B cell (primary cell): ENCODE data around the gene VPS26C. TPM values are rescaled to one million over a fixed set of nuclear protein-coding genes. Genes with fewer than 3 reads are reported as not detected.
"Not testable (repeated sequence)": the region's sequence is repeated elsewhere in the genome, so short reads cannot be mapped to it uniquely, and the experiment has no call there.

Experiments
- ATAC-seq: fragments of 200-7000 bp; cut with Tn5 transposase; one replicate; pipeline ENCODE4 v1.10.0; 2021; ENCODE audit warnings: low read depth, mild to moderate bottlenecking, moderate number of reproducible peaks, moderate library complexity
- CTCF ChIA-PET: fragments of 350-600 bp; sonication (Branson Sonifier 250); formaldehyde crosslinking; loops from one replicate; lab custom pipeline; 2021; ENCODE audit warnings: antibody characterized with exemption, inconsistent platforms; lab: Charles Lee
- POLR2A ChIA-PET: fragments of 350-600 bp; sonication (Branson Sonifier 250); formaldehyde crosslinking; loops from one replicate; lab custom pipeline; 2021; ENCODE audit warnings: antibody characterized with exemption; lab: Charles Lee
- DNase-seq: peaks from one replicate; pipeline ENCODE4 v3.0.0; 2013
- H2AFZ ChIP-seq: 2 replicates; pipeline ENCODE4 v1.6.1; 2012; ENCODE audit warnings: mild to moderate bottlenecking, low read depth, low read length; ENCODE audit not compliant: insufficient read depth, poor library complexity, severe bottlenecking
- H3K27ac ChIP-seq, 2 donors: 1 replicate in 1 of 2; 2 replicates in 1 of 2; pipeline ENCODE4 v1.5.1; 2012 to 2013; ENCODE audit warnings: low read length in 2 of 2, mild to moderate bottlenecking in 2 of 2, moderate library complexity in 1 of 2
- H3K27me3 ChIP-seq, 4 experiments: fragments of 200-600 bp in 1 of 4; sonication (generic) in 1 of 4; replicated peaks in 1 of 4; 1 replicate in 2 of 4; 2 replicates in 2 of 4; pipeline versions ENCODE4 v1.6.1 to v1.7.0; 2013 to 2016; ENCODE audit warnings: low read length in 3 of 4, mild to moderate bottlenecking in 2 of 4, mixed read lengths in 1 of 4, moderate library complexity in 1 of 4; ENCODE audit not compliant: insufficient read depth in 4 of 4, control insufficient read depth in 3 of 4; ENCODE audit errors: control extremely low read depth in 1 of 4
- H3K36me3 ChIP-seq, 2 experiments: replicated peaks in 1 of 2; 1 replicate in 1 of 2; 2 replicates in 1 of 2; pipeline versions ENCODE4 v1.6.1 to v1.7.1; 2013; ENCODE audit warnings: low read length in 1 of 2; ENCODE audit not compliant: insufficient read depth in 2 of 2, control insufficient read depth in 1 of 2; ENCODE audit errors: control extremely low read depth in 1 of 2, extremely low read depth in 1 of 2
- H3K4me1 ChIP-seq, 2 donors: fragments of 200-600 bp in 1 of 2; sonication (generic) in 1 of 2; 1 replicate in 1 of 2; 2 replicates in 1 of 2; pipeline versions ENCODE4 v1.5.1 to v1.6.1; 2013 to 2017; ENCODE audit warnings: low read length in 2 of 2; ENCODE audit not compliant: control insufficient read depth in 2 of 2, insufficient read depth in 2 of 2
- H3K4me2 ChIP-seq: replicated peaks from 2 replicates; pipeline ENCODE3; 2012; ENCODE audit warnings: mild to moderate bottlenecking, low read depth, low read length; ENCODE audit not compliant: poor library complexity, severe bottlenecking
- H3K4me3 ChIP-seq, 5 experiments: fragments of 200-600 bp in 1 of 5; sonication (generic) in 1 of 5; 1 replicate in 3 of 5; 2 replicates in 2 of 5; pipeline versions ENCODE4 v1.5.1 to v1.7.0; 2011 to 2016; ENCODE audit warnings: low read length in 4 of 5, mild to moderate bottlenecking in 4 of 5, low read depth in 2 of 5, control low read depth in 1 of 5, moderate library complexity in 1 of 5; ENCODE audit not compliant: insufficient read depth in 1 of 5; ENCODE audit errors: control extremely low read depth in 1 of 5, extremely low read depth in 1 of 5
- H3K79me2 ChIP-seq: fragments of 200-600 bp; sonication (generic); one replicate; pipeline ENCODE4 v1.6.0; 2016; ENCODE audit warnings: low read length; ENCODE audit not compliant: control insufficient read depth, insufficient read depth
- H3K9ac ChIP-seq: fragments of 200-600 bp; sonication (generic); 2 replicates; pipeline ENCODE4 v1.6.1; 2017; ENCODE audit warnings: mild to moderate bottlenecking, low read length, moderate library complexity
- H3K9me3 ChIP-seq, 3 donors: one replicate each; pipeline versions ENCODE4 v1.6.1 to v1.7.1; 2013; ENCODE audit warnings: low read length in 2 of 3; ENCODE audit not compliant: control insufficient read depth in 2 of 3, insufficient read depth in 1 of 3; ENCODE audit errors: control extremely low read depth in 1 of 3
- H4K20me1 ChIP-seq: 2 replicates; pipeline ENCODE4 v1.6.0; 2012; ENCODE audit warnings: mild to moderate bottlenecking, low read length; ENCODE audit not compliant: insufficient read depth, control insufficient read depth, poor library complexity, severe bottlenecking
- H3K27ac Mint-ChIP-seq: one replicate; pipeline ENCODE4 v1.8.0; 2021; ENCODE audit warnings: mixed read lengths
- H3K27me3 Mint-ChIP-seq: one replicate; pipeline ENCODE4 v1.8.0; 2021; ENCODE audit warnings: mixed read lengths
- H3K4me1 Mint-ChIP-seq: one replicate; pipeline ENCODE4 v1.8.0; 2021; ENCODE audit warnings: mixed read lengths
- H3K4me3 Mint-ChIP-seq: one replicate; pipeline ENCODE4 v1.8.0; 2021; ENCODE audit warnings: mixed read lengths
- H3K9me3 Mint-ChIP-seq: one replicate; pipeline ENCODE4 v1.8.0; 2022; ENCODE audit warnings: mixed read lengths; ENCODE audit not compliant: insufficient read depth
- CTCF ChIP-seq: fragments of 200-600 bp; IDR thresholded peaks from one replicate; pipeline ENCODE4 v1.8.0; 2022; ENCODE audit warnings: antibody characterized with exemption, mild to moderate bottlenecking
- EZH2 ChIP-seq: IDR thresholded peaks from 2 replicates; pipeline ENCODE4 v1.6.1; 2012; ENCODE audit warnings: borderline replicate concordance, low read depth, mild to moderate bottlenecking, moderate library complexity, low read length; ENCODE audit not compliant: insufficient read depth, poor library complexity, severe bottlenecking
- WGBS: methylation state at CpG from one replicate; pipeline ENCODE4 v1.1.5; 2013; ENCODE audit warnings: missing lambda C conversion rate; ENCODE audit not compliant: insufficient coverage; 5-methylcytosine and 5-hydroxymethylcytosine counted together
- intact Hi-C: fragments of 100-400 bp; cut with micrococcal nuclease; formaldehyde crosslinking; loops from one replicate; pipeline ENCODE4 v1.10.0; 2022
- polyA minus RNA-seq: library from RNA; depleted of rRNA, polyadenylated mRNA; stranded (reverse); fragments of >200 nt; gene quantifications from 2 replicates; pipeline ENCODE4 v1.2.3, GENCODE V29; 2012
- polyA plus RNA-seq: library from polyadenylated mRNA; depleted of rRNA; stranded (reverse); fragments of >200 nt; gene quantifications from 2 replicates; pipeline ENCODE4 v1.2.3, GENCODE V29; 2012
- total RNA-seq, 2 donors: library from RNA; stranded (reverse); fragments of 120-200 nt in 1 of 2; gene quantifications; 1 replicate in 1 of 2; 2 replicates in 1 of 2; pipeline versions ENCODE4 v1.2.3 to v1.2.4, GENCODE V29; 2013 to 2022

The VPS26C gene
- total RNA-seq (58.6 and 59.6 TPM in 2 replicates), polyA plus RNA-seq (32.3 and 34.3 TPM in 2 replicates), polyA minus RNA-seq (37.5 and 40.8 TPM in 2 replicates)
- total RNA-seq (2013): 49.5 TPM

DNA sequence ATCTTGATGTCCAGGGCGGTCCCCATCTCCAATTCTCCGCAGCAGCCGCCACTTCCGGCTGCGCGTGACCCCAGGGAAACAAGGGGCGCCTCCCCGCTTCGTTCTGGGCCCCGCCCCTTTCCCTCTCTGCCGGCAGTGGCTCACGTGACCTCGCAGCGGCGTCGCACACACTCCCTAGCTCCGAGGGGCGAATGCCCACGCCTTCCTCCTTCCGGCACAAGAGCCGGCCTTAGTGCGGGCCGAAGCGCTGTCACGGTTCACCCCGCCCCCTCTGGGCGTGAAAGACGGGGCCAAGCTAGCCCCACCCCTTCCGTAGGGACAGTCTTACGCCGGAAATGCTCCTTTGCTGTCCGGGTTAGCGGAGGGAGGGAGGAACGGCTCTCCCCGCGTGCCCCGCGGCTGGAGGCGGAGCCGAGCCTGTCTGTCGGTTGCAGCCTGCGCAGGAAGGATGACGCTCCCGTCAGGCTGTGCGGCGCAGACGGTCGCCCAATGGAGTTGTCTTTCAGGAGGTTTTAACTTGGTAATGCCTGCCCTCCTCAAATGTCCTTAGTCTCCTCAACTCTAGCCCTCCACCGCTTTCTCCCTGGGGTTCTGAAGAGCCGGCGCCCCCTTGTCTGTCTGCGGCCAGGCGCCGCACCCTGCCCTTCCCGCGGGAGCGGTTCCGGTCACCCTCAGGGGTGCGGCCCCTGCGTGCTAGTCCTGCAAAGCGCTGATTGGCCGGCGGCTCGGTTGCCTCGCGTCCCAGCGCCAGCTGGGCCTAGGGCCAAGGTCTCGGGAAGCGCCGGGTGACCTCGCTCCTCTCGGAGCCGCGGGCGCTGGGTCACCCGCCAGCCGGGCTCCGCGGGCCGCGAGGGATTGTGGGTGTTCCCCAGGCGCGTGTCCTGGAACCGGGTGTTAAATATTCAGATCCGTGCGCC, at the start of gene VPS26C:
Gene VPS26C, minus strand, starts transcription at position 66 of the 917 bp plus-strand sequence. Its CDS starts 40 bp downstream, at position 26.
- H3K4me3 ChIP-seq: peak within 1 kb of the TSS; percentile 66 to 99 (median 99)
- H3K27ac ChIP-seq: peak within 1 kb of the TSS; percentile 99
- H3K4me3 Mint-ChIP-seq: peak within 1 kb of the TSS; percentile 96
- peaks cover 35% of the 10 kb centered on the region for H3K4me1 Mint-ChIP-seq
- WGBS: under 1% methylated on average over 86 of the region's 86 CpGs
- CTCF ChIA-PET: interaction anchor here (1.3 to 2.2 kb wide), 6 partner anchors 9 to 297 kb away, joined by 3 to 9 read pairs (median 4); no protein-coding TSS in a partner anchor
- no peaks in the 10 kb centered on the region for H3K27me3 Mint-ChIP-seq
- H4K20me1 ChIP-seq: peaks cover 12% of the 10 kb centered on the region
- peak within 1 kb of the TSS; percentile 99 for H2AFZ ChIP-seq
- peak; percentile 86 for ATAC-seq
- peak within 1 kb of the TSS; percentile 99 for H3K27ac Mint-ChIP-seq
- H3K9ac ChIP-seq: peak within 1 kb of the TSS; percentile 99
- no peaks in the 10 kb centered on the region for H3K9me3 Mint-ChIP-seq
- POLR2A ChIA-PET: interaction anchor here (0.6 to 1.8 kb wide), 11 partner anchors 10 to 296 kb away, joined by 3 to 25 read pairs (median 5); partner anchors contain the start of gene DYRK1A
- peaks cover 44% of the 10 kb centered on the region for H3K79me2 ChIP-seq
- no peaks in the 10 kb centered on the region for H3K9me3 ChIP-seq
- H3K4me1 ChIP-seq: peaks cover 14% of the 10 kb centered on the region in 2 donors
- peak within 1 kb of the TSS; percentile 91 for H3K4me2 ChIP-seq
- peak; percentile 100 for DNase-seq
- peaks cover 0 to 6% of the 10 kb centered on the region in 2 experiments for H3K36me3 ChIP-seq
- TF ChIP-seq CTCF (no peak), EZH2 (no peak)
- peaks cover 0 to 3% (median 0%) of the 10 kb centered on the region in 4 experiments for H3K27me3 ChIP-seq
- intact Hi-C loops: loop anchor here (1.0 to 10.0 kb wide), 8 partner anchors 9 to 1203 kb away; partner anchors contain the start of genes DYRK1A, HLCS, PIGP and SETD4

GRCh38 chr21:37316072-37316471, 48.9 kb upstream of the VPS26C start:
- H3K4me2 ChIP-seq, H3K79me2 ChIP-seq, intact Hi-C loops, H3K4me1 ChIP-seq, H3K36me3 ChIP-seq, POLR2A ChIA-PET, H2AFZ ChIP-seq, H3K27ac ChIP-seq, H4K20me1 ChIP-seq, CTCF ChIA-PET, H3K4me3 Mint-ChIP-seq, H3K9ac ChIP-seq, H3K9me3 Mint-ChIP-seq, H3K4me1 Mint-ChIP-seq, H3K27ac Mint-ChIP-seq, H3K27me3 ChIP-seq, ATAC-seq, DNase-seq, H3K4me3 ChIP-seq: not testable (repeated sequence)
- WGBS: no CpG with 5 or more reads among the region's 2 CpGs
- peaks cover 17% of the 10 kb centered on the region for H3K27me3 Mint-ChIP-seq
- H3K9me3 ChIP-seq: peaks cover 1 to 24% (median 8%) of the 10 kb centered on the region in 3 donors
